ENCODE data around the gene ABTB2.

Gene ABTB2

DNA sequence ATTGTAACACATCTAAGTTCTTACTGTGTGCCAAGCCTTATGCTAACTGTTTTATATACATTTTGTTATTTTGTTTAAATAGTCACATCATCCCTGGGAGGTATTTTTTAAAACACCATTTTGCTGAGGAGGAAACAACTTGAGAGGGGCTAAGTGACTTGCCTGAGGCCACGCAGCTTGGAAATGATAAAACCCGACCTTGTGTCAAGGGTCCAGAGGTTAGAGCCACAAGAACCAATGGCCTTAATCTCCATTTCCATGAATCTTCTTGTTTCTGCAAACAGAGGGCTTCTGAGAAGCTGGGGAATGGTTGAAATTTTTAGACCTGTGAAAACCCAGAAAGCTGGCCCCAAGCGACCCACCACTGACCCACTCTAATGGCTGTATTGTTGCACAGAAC, 16.7 kb downstream of the ABTB2 start:
- no peak for DNase-seq

- no peak for DNase-seq
These were observed 17.2 kb downstream of the ABTB2 start for GRCh38 chr11:34340653-34341052.

- peak; percentile 79 for DNase-seq
These were observed 18.4 kb downstream of the ABTB2 start for GRCh38 chr11:34339149-34340064.

DNA sequence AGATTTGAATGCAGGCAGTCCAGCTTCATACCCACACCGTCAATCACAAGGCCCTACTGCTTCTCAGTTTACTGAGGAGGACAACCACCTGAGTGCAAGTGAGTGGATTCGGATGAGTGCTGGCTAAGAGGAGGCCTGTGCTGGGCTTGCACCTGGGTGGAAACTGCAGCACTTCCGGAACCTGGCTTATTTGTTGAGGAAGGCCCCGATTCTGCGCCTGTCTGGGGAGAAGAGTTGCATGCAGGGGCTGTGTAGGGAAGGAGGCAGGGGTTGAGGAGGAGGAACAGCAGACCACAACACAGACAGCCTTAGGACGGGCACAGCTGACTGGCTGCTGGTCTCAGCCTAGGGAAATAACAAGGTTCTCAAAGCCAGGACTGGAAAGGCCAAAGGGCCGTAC, 20.8 kb downstream of the ABTB2 start:
- no peak for DNase-seq

- DNase-seq, result no peak
These were observed 22.0 kb downstream of the ABTB2 start for GRCh38 chr11:34335801-34336200.

DNA sequence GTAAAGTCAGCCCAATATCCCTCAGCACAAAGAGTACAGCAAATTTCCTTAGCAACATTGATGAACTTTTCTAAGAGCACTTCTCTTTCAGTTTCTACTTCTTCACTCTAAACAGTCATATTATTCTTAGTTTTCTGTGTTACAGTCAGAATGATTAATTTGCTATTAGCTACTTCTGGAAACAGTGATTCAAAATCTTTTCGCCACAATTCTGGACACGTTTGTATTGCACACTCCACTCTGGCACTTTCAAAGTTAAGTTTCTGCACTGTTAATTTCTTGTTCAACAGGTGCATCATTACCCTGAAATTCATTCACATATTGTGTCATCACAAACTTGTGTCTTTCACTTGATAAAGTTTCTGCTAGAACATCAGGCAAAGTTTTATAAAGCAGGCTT, 22.5 kb downstream of the ABTB2 start:
- no peak for DNase-seq

GRCh38 chr11:34333787-34334186, 24.0 kb downstream of the ABTB2 start:
- no peak for DNase-seq

GRCh38 chr11:34332524-34332923, 25.3 kb downstream of the ABTB2 start:
- DNase-seq, result no peak

DNA sequence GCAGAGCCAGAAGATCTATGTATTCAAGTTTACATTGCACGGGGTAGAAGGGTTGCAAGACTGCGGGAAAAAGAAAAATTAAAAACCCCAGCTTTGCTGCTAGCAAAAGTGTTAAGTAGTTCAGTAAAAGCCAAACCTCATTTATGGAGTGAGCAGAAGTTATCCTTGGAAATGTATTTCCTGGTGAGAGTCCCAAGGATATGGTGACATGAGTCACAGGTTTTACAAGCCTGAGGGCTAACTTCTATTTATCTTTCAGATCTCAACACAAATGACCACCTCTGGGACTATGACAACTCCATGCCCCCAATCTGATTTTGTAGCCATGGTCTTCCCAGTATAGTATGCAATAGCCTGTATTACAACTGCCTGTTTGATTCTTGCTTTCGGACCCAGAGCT, 26.1 kb downstream of the ABTB2 start:
- no peak for DNase-seq

- DNase-seq, result no peak
These were observed 26.5 kb downstream of the ABTB2 start for GRCh38 chr11:34331329-34331728.

- no peak for DNase-seq
These were observed 27.2 kb downstream of the ABTB2 start for GRCh38 chr11:34330653-34331052.

DNA sequence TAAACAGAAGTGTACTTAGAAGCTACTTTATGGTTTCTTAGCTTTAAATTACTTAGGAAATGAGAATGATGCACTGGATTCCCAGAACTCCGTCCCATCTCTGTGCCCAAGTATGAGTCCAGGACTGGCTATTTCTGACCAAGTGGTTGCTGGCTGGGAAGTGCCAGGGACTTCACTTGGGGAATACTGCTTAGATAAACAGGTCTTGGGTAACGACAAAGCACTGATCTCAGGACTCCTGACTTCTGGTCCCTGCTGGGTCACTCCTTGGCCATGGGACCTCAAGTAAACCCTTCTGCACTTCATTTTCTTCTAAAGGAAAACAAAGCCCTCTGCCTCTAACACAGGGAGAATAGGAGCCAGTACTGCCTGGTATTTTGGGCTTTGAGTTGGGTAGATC, 27.9 kb downstream of the ABTB2 start:
- DNase-seq, result no peak

DNA sequence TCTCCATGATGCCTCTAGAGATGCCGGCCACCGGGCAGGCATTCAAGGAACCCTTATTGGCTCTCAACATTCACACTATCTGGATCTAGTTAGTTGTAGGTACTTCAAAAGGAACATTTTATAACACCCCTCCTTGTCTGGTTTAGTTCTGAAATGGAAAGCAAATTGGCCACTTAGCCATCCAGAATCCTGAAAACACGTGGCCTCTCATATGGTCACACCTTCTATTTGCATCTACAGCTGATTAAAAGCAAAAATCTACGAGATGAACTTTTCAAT, 29.2 kb downstream of the ABTB2 start:
- no peak for DNase-seq

- DNase-seq, result no peak
These were observed 29.8 kb downstream of the ABTB2 start for GRCh38 chr11:34327804-34328631.

DNA sequence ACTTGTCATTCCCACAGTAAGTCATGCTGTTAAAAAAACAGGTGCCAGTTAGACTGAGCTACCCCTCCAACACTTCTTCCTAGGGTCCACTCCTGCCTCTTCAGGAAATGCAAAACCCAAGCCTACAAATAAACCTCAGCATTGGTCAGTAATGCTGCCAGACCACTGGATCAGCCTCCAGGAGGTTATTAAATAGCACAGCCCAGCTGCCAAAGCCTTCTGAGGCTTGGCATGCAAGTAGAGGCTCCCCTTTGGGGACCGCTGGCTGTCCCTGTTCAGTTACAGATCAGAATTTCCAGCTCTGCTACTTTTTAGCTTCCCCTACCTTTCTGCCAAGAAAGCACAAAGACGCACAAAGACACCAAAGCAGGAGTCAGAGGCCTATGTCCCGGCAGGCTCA, 33.3 kb downstream of the ABTB2 start:
- no peak for DNase-seq

GRCh38 chr11:34323601-34324000, 34.2 kb downstream of the ABTB2 start:
- DNase-seq, result no peak

DNA sequence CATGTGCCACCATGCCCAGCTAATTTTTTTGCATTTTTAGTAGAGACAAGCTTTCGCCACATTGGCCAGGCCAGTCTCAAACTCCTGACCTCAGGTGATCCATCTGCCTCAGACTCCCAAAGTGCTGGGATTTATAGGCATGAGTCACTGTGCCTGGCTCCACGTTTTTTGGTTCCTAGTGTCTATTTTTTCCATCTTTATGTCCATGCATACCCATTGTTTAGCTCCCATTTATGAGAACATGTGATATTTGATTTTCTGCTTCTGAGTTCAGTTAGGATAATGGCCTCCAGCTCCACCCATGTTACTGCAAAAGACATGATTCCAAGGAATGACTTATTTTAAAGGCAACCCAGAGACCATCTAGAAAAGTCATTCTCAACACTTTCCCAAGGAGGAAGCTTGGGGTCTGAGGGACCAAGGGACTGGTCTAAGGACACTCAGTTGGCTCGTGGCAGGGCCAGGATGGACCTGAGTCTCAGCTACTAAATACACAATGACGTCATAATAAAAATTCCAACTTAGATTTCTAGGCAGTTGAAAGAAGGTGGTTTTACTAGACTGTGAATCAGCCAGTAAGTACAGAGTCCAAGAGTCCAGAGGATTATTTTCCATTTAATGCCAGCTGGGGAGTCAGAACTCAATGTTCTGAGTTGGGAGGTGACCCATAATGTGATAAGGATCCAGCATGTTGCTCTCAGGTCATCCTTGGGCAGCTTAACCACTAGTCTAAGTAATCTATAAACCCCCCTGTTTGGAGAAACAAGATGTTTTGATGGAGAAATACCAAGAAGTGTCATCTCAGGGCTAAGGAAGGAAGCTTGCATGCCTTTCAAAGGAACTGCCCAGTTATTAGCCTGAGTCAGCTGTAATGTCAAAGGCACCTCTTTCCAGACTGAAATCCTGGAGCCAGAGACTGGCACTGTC, 39.4 kb downstream of the ABTB2 start:
- DNase-seq, result no peak

GRCh38 chr11:34317666-34318065, 40.1 kb downstream of the ABTB2 start:
- no peak for DNase-seq

DNA sequence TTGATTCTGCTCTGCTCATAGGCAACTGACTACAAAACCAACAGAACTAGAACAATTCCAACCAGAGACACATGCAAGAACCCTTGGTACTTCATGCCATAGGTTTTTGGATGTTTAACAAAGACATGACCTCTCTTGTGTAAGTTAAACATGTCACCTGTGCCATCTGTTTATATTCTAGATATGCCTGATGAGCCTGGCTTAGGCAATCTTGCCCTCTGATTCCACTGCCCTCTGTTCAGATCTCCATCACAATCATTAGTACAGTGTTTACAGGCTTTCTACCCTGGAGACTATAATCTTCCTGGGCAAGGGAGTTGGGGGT, 40.8 kb downstream of the ABTB2 start:
- DNase-seq, result no peak

- DNase-seq, result no peak
These were observed 41.3 kb downstream of the ABTB2 start for GRCh38 chr11:34316347-34317035.

DNA sequence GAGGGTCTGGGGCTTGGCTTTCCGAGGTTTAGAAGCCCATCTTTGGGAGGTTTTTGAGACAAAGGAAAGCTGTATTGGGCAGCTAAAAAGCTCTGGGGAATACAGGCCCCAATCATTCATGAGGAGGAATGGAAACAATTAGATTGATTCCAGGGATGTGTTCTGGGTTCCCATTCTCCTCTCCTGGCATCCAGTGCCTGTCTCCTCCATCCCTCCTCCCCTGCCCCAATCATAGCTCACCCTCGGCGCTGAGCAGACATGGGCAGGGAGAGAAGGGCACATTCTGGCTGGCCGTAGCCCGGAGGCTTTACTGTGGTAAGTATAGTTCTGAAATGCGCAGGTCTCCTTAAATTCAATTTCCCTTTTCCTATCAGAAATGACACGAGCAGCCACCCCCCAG, 42.4 kb downstream of the ABTB2 start:
- no peak for DNase-seq

- DNase-seq, result no peak
These were observed 42.9 kb downstream of the ABTB2 start for GRCh38 chr11:34314936-34315335.

- DNase-seq, result no peak
These were observed 43.6 kb downstream of the ABTB2 start for GRCh38 chr11:34314176-34314575.
